Measurements from ENCODE around the gene ARSG.

The ARSG gene

DNA sequence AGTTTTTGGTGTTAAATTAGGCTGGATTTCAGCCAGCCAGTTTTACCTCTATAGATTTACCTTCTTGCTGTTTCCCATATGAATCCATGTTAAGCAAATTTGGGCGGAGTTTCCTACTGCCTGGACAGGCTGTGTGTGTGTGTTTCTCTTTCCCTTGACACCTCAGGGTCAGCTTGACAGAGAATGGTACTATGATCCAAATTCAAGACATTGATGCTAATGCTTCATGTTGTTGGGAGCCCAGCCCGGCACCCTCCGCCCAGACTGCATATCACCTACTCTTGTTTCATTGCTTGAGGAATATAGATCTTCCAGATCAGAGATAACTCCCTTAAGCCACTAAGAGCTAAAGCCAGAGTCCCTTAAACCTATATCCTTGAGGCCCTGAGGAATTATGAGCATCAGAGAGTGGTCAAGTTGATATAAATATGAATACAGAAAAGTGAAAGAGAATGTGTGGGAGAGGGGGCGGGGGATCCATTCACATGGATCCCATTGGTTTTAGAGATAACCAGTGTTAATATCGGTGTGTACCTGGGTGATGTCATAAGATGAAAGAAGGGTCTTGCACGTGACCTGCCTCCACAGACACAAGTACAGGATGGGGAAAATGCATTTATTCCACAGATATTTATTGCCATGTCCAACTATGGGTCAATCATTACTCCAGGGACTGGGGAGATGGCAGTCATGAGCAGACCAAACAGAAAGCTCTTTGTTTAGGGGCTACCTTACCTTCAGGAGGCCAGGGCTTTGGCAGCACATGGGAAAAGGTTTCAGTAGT is 96.3 kb downstream of the ARSG start:
- no peak for TF ChIP-seq NFIC (IDR thresholded peaks at IDR 0.05)
- TF ChIP-seq TEAD4 (IDR thresholded peaks at IDR 0.05) = no peak

DNA sequence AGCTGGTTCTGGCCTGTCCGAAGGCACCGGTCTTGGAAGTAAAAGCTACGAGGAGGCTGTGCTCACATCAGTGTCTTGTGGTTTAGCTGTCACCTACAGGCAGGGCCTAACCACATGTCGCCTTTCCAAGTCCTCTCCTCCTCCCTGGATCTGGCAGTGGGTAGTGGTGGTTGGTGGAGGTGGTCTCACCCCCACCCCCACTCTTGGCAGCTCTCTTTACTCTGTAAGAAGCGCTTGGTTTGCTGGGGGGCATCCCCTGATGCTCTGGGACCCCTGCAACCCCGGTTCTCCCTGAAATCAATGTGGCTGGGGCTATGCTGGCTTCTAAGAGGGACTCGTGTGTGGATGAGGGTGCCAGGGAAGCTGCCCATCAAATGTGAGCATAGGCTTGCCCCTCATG is 97.7 kb downstream of the ARSG start:
- TF ChIP-seq TCF12 (IDR thresholded peaks at IDR 0.05; ENCODE audit: low read depth) (no peak), TAF1 (IDR thresholded peaks at IDR 0.05; ENCODE audit: low read depth) (no peak), CREB1 (IDR thresholded peaks at IDR 0.05; ENCODE audit: low read depth) (no peak), TEAD4 (IDR thresholded peaks at IDR 0.05) (no peak), YY1 (IDR thresholded peaks at IDR 0.05; ENCODE audit: low read depth) (no peak), EGR1 (IDR thresholded peaks at IDR 0.05) (no peak), EP300 (IDR thresholded peaks at IDR 0.05; ENCODE audit: borderline replicate concordance) (no peak), NFIC (IDR thresholded peaks at IDR 0.05) (no peak), FOXM1 (IDR thresholded peaks at IDR 0.05; ENCODE audit: borderline replicate concordance, low read depth) (no peak), ZBTB7A (IDR thresholded peaks at IDR 0.05; ENCODE audit: low read depth) (no peak), CEBPB (IDR thresholded peaks at IDR 0.05) (no peak), RAD21 (IDR thresholded peaks at IDR 0.05; ENCODE audit: low read depth) (no peak)
- TF ChIP-seq, protein P1, sequence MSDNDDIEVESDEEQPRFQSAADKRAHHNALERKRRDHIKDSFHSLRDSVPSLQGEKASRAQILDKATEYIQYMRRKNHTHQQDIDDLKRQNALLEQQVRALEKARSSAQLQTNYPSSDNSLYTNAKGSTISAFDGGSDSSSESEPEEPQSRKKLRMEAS (IDR thresholded peaks at IDR 0.05) = no peak
- TF ChIP-seq, protein P2, sequence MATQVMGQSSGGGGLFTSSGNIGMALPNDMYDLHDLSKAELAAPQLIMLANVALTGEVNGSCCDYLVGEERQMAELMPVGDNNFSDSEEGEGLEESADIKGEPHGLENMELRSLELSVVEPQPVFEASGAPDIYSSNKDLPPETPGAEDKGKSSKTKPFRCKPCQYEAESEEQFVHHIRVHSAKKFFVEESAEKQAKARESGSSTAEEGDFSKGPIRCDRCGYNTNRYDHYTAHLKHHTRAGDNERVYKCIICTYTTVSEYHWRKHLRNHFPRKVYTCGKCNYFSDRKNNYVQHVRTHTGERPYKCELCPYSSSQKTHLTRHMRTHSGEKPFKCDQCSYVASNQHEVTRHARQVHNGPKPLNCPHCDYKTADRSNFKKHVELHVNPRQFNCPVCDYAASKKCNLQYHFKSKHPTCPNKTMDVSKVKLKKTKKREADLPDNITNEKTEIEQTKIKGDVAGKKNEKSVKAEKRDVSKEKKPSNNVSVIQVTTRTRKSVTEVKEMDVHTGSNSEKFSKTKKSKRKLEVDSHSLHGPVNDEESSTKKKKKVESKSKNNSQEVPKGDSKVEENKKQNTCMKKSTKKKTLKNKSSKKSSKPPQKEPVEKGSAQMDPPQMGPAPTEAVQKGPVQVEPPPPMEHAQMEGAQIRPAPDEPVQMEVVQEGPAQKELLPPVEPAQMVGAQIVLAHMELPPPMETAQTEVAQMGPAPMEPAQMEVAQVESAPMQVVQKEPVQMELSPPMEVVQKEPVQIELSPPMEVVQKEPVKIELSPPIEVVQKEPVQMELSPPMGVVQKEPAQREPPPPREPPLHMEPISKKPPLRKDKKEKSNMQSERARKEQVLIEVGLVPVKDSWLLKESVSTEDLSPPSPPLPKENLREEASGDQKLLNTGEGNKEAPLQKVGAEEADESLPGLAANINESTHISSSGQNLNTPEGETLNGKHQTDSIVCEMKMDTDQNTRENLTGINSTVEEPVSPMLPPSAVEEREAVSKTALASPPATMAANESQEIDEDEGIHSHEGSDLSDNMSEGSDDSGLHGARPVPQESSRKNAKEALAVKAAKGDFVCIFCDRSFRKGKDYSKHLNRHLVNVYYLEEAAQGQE (IDR thresholded peaks at IDR 0.05; ENCODE audit: low read depth) = no peak
- TF ChIP-seq, protein P3, sequence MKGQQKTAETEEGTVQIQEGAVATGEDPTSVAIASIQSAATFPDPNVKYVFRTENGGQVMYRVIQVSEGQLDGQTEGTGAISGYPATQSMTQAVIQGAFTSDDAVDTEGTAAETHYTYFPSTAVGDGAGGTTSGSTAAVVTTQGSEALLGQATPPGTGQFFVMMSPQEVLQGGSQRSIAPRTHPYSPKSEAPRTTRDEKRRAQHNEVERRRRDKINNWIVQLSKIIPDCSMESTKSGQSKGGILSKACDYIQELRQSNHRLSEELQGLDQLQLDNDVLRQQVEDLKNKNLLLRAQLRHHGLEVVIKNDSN (IDR thresholded peaks at IDR 0.05) = no peak

DNA sequence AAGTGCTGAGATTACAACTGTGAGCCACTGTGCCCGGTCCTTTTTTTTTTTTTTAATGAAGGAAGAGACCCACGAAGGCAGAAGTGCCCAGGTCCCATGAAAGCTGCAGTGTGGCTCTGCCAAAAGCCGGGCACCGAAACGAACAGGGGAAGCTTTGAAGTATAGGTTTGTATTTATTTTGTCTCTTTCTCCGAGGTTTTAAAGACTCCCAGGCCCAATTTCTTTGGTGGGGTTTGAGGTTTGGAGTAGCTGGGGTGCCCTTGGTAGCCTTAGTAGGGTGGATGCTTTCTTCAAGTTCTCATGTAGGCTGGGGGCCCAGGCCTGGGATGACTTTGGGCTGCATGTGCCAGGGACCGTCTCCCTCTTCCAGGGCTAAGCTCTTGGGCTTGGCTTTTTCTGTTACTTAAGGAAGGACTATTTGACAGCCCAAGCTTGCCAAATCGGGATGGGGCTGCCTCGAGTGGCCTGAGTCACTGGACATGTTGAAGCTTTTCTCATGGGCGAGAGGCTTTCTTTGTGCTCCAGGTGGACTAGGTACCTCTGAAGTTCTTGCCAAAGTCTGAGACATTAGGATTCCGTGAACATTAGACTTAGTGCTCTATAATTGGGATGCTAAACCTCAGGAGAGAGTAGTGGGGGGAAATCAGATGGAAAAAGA is 99.7 kb downstream of the ARSG start:
- no peak for TF ChIP-seq YY1 (IDR thresholded peaks at IDR 0.05; ENCODE audit: low read depth)
- TF ChIP-seq, protein P1 (IDR thresholded peaks at IDR 0.05) = no peak
- no peak for TF ChIP-seq FOXM1 (IDR thresholded peaks at IDR 0.05; ENCODE audit: borderline replicate concordance, low read depth)
- no peak for TF ChIP-seq NFIC (IDR thresholded peaks at IDR 0.05)
- TF ChIP-seq CEBPB (IDR thresholded peaks at IDR 0.05) = no peak
- no peak for TF ChIP-seq TCF12 (IDR thresholded peaks at IDR 0.05; ENCODE audit: low read depth)
- no peak for TF ChIP-seq TEAD4 (IDR thresholded peaks at IDR 0.05)

DNA sequence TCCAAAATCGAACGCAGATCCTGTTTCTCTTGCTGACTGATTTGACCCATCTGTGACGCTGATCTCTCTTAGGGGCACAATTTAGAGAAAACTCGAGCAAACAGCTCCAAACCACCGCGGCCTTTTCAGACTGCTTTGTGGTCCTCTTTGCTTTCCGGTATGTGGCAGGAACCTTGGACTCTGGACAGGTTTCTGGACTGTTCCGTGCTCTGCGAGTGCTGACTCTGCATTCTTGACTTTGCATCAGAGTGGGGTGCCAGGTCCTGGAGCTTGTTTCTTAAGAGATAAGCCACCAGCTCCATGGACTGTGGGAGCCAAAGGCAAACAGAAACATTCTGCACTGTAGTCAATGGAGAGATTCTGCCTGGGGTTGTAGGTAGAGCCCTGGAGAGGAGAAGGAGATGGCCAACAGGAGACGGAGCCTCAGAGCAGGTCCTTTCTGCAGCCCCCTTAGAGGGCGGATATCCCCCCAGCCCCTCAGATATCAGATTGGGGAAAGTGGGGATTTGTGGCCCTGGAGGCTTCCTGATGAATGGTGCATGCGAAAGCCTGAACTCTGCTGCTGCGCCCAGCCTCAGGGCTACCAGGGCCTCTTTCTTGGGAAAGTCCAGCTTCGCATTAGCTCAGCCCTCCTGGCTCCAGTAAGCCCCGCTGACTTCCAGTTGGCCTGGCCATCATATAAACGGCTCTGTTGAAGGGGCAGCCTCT is 100.4 kb downstream of the ARSG start:
- no peak for TF ChIP-seq EP300 (IDR thresholded peaks at IDR 0.05; ENCODE audit: borderline replicate concordance)
- TF ChIP-seq TAF1 (IDR thresholded peaks at IDR 0.05; ENCODE audit: low read depth) = no peak
- TF ChIP-seq, protein P2 (IDR thresholded peaks at IDR 0.05; ENCODE audit: low read depth) = no peak
- TF ChIP-seq TCF12 (IDR thresholded peaks at IDR 0.05; ENCODE audit: low read depth) = no peak
- no peak for TF ChIP-seq FOXM1 (IDR thresholded peaks at IDR 0.05; ENCODE audit: borderline replicate concordance, low read depth)
- TF ChIP-seq, protein P1 (IDR thresholded peaks at IDR 0.05) = no peak
- no peak for TF ChIP-seq ZBTB7A (IDR thresholded peaks at IDR 0.05; ENCODE audit: low read depth)
- TF ChIP-seq CEBPB (IDR thresholded peaks at IDR 0.05) = no peak
- no peak for TF ChIP-seq TEAD4 (IDR thresholded peaks at IDR 0.05)
- TF ChIP-seq, protein P3 (IDR thresholded peaks at IDR 0.05) = no peak
- TF ChIP-seq NFIC (IDR thresholded peaks at IDR 0.05) = no peak
- no peak for TF ChIP-seq EGR1 (IDR thresholded peaks at IDR 0.05)
- no peak for TF ChIP-seq CREB1 (IDR thresholded peaks at IDR 0.05; ENCODE audit: low read depth)
- no peak for TF ChIP-seq RAD21 (IDR thresholded peaks at IDR 0.05; ENCODE audit: low read depth)
